IMR-90 (cell line): ENCODE data around the gene RTRAF. TPM values are rescaled to one million over a fixed set of nuclear protein-coding genes. Genes with fewer than 3 reads are reported as not detected.

ENCODE experiments used
- ATAC-seq: fragments of 200-7000 bp; cut with Tn5 transposase; 2 replicates; pipeline ENCODE4 v1.9.1; 2020; ENCODE audit warnings: low read depth, mild to moderate bottlenecking, moderate library complexity
- BruUV-seq: library from RNA; stranded (reverse); fragments of 400-500 nt; replicated peaks from 2 replicates; lab custom pipeline; 2021; lab: Mats Ljungman, UMichigan
- CTCF ChIA-PET: fragments of 300-600 bp; formaldehyde crosslinking; extraction: SDS; loops from one replicate; lab custom pipeline; 2021; ENCODE audit warnings: antibody characterized with exemption; lab: Yijun Ruan, JAX
- POLR2A ChIA-PET: fragments of 300-600 bp; sonication (Branson Sonifier 250); formaldehyde crosslinking; loops from one replicate; lab custom pipeline; 2022; ENCODE audit warnings: antibody characterized with exemption; ENCODE audit not compliant: unreplicated experiment; lab: Charles Lee
- DNase-seq: peaks from one replicate; pipeline ENCODE4 v3.0.0; 2013
- H2AFZ ChIP-seq: replicated peaks from 2 replicates; pipeline ENCODE3; 2013; ENCODE audit warnings: low read length, mild to moderate bottlenecking; ENCODE audit not compliant: poor library complexity
- H2AK5ac ChIP-seq: 2 replicates; pipeline ENCODE4 v1.6.1; 2013; ENCODE audit warnings: low read depth, low read length, inconsistent platforms
- H2AK9ac ChIP-seq: replicated peaks from 2 replicates; pipeline ENCODE3; 2013; ENCODE audit warnings: mild to moderate bottlenecking, low read depth, low read length, moderate library complexity; ENCODE audit not compliant: poor library complexity
- H2BK120ac ChIP-seq: 2 replicates; pipeline ENCODE4 v1.6.1; 2013; ENCODE audit warnings: low read depth, low read length, inconsistent platforms
- H2BK15ac ChIP-seq: 3 replicates; pipeline ENCODE4 v1.6.1; 2013; ENCODE audit warnings: low read depth, low read length, inconsistent platforms
- H2BK20ac ChIP-seq: 2 replicates; pipeline ENCODE4 v1.6.1; 2013; ENCODE audit warnings: low read depth, mild to moderate bottlenecking, inconsistent platforms, low read length, moderate library complexity
- H2BK5ac ChIP-seq: 2 replicates; pipeline ENCODE4 v1.6.1; 2013; ENCODE audit warnings: mild to moderate bottlenecking, low read depth, low read length, inconsistent platforms; ENCODE audit not compliant: poor library complexity, severe bottlenecking
- H3K14ac ChIP-seq: replicated peaks from 2 replicates; pipeline ENCODE4 v1.6.1; 2013; ENCODE audit warnings: low read depth, low read length, inconsistent platforms
- H3K18ac ChIP-seq: 2 replicates; pipeline ENCODE4 v1.6.1; 2013; ENCODE audit warnings: low read depth, low read length, control low read depth
- H3K23ac ChIP-seq: 2 replicates; pipeline ENCODE4 v1.6.1; 2013; ENCODE audit warnings: low read depth, low read length, inconsistent platforms
- H3K27ac ChIP-seq: 2 replicates; pipeline ENCODE4 v1.5.1; 2013; ENCODE audit warnings: mild to moderate bottlenecking, control low read depth, low read length; ENCODE audit not compliant: insufficient read depth
- H3K27me3 ChIP-seq: 2 replicates; pipeline ENCODE4 v1.6.1; 2013; ENCODE audit warnings: low read length; ENCODE audit not compliant: control insufficient read depth, insufficient read depth
- H3K36me3 ChIP-seq: 2 replicates; pipeline ENCODE4 v1.6.1; 2013; ENCODE audit warnings: low read length, mixed read lengths; ENCODE audit not compliant: control insufficient read depth, insufficient read depth
- H3K4ac ChIP-seq: 2 replicates; pipeline ENCODE4 v1.6.1; 2013; ENCODE audit warnings: low read depth, low read length, inconsistent platforms
- H3K4me1 ChIP-seq: 2 replicates; pipeline ENCODE4 v1.6.1; 2013; ENCODE audit warnings: low read length, mixed read lengths; ENCODE audit not compliant: control insufficient read depth, insufficient read depth
- H3K4me2 ChIP-seq: 2 replicates; pipeline ENCODE4 v1.6.1; 2013; ENCODE audit warnings: low read depth, mild to moderate bottlenecking, control low read depth, low read length, moderate library complexity
- H3K4me3 ChIP-seq: 2 replicates; pipeline ENCODE4 v1.5.1; 2013; ENCODE audit warnings: low read depth, mild to moderate bottlenecking, control low read depth, low read length, moderate library complexity; ENCODE audit not compliant: insufficient read depth
- H3K56ac ChIP-seq: 2 replicates; pipeline ENCODE4 v1.6.1; 2013; ENCODE audit warnings: low read length, inconsistent platforms; ENCODE audit not compliant: insufficient read depth; ENCODE audit errors: extremely low read depth
- H3K79me1 ChIP-seq, 2 experiments: 2 replicates each; pipeline ENCODE4 v1.6.1; 2013; ENCODE audit warnings: low read length in 2 of 2, inconsistent platforms in 1 of 2, low read depth in 1 of 2
- H3K9ac ChIP-seq: 2 replicates; pipeline ENCODE4 v1.6.1; 2013; ENCODE audit warnings: low read depth, low read length, control low read depth
- H3K9me1 ChIP-seq: 2 replicates; pipeline ENCODE4 v1.6.1; 2013; ENCODE audit warnings: low read length, inconsistent platforms; ENCODE audit not compliant: insufficient read depth
- H3K9me3 ChIP-seq: 2 replicates; pipeline ENCODE4 v1.6.1; 2013; ENCODE audit warnings: low read length; ENCODE audit not compliant: control insufficient read depth, insufficient read depth
- H4K20me1 ChIP-seq: 2 replicates; pipeline ENCODE4 v1.6.1; 2013; ENCODE audit warnings: low read length, inconsistent platforms; ENCODE audit not compliant: insufficient read depth
- H4K5ac ChIP-seq: 2 replicates; pipeline ENCODE4 v1.6.1; 2013; ENCODE audit warnings: mild to moderate bottlenecking, low read depth, low read length, control low read depth
- H4K8ac ChIP-seq, 2 experiments: 2 replicates each; pipeline ENCODE4 v1.6.1; 2013; ENCODE audit warnings: low read depth in 2 of 2, low read length in 2 of 2, control low read depth in 1 of 2, inconsistent platforms in 1 of 2
- H4K91ac ChIP-seq: 2 replicates; pipeline ENCODE4 v1.6.1; 2013; ENCODE audit warnings: low read depth, low read length, inconsistent platforms; ENCODE audit not compliant: insufficient read depth
- BHLHE40 ChIP-seq: fragments of 150-350 bp; IDR thresholded peaks from 2 replicates; pipeline ENCODE4 v1.6.1; 2016; ENCODE audit warnings: mild to moderate bottlenecking, low read depth, low read length
- CEBPB ChIP-seq: IDR thresholded peaks from 2 replicates; pipeline ENCODE4 v1.6.1; 2012; ENCODE audit warnings: low read depth, low read length, improper control_type of control experiment
- CHD1 ChIP-seq: IDR thresholded peaks from 2 replicates; pipeline ENCODE4 v1.6.1; 2012; ENCODE audit warnings: low read depth, low read length, improper control_type of control experiment
- CTCF ChIP-seq: conservative IDR thresholded peaks from 2 replicates; pipeline ENCODE4 v1.5.1; 2012; ENCODE audit warnings: mild to moderate bottlenecking, low read depth, low read length, improper control_type of control experiment
- ELK1 ChIP-seq: fragments of 150-350 bp; IDR thresholded peaks from 2 replicates; pipeline ENCODE4 v1.6.1; 2016; ENCODE audit warnings: low read depth, mild to moderate bottlenecking, low read length, moderate library complexity, borderline replicate concordance
- FOS ChIP-seq: fragments of 150-350 bp; IDR thresholded peaks from 2 replicates; pipeline ENCODE4 v1.6.1; 2016; ENCODE audit warnings: low read depth, low read length
- MAFK ChIP-seq: IDR thresholded peaks from 2 replicates; pipeline ENCODE4 v1.6.1; 2012; ENCODE audit warnings: low read depth, low read length, improper control_type of control experiment
- MAZ ChIP-seq: IDR thresholded peaks from 2 replicates; pipeline ENCODE4 v1.6.1; 2012; ENCODE audit warnings: low read depth, mild to moderate bottlenecking, low read length, improper control_type of control experiment, moderate library complexity, borderline replicate concordance
- MXI1 ChIP-seq: IDR thresholded peaks from 2 replicates; pipeline ENCODE4 v1.6.1; 2012; ENCODE audit warnings: low read depth, mild to moderate bottlenecking, low read length, moderate library complexity, borderline replicate concordance
- NFE2L2 ChIP-seq: fragments of 150-350 bp; IDR thresholded peaks from 2 replicates; pipeline ENCODE4 v1.6.1; 2016; ENCODE audit warnings: low read depth, mild to moderate bottlenecking, low read length
- POLR2A ChIP-seq: IDR thresholded peaks from 2 replicates; pipeline ENCODE4 v1.6.1; 2012; ENCODE audit warnings: mild to moderate bottlenecking, low read depth, low read length
- RAD21 ChIP-seq: IDR thresholded peaks from 2 replicates; pipeline ENCODE4 v1.6.1; 2012; ENCODE audit warnings: low read length, improper control_type of control experiment
- RCOR1 ChIP-seq: IDR thresholded peaks from 2 replicates; pipeline ENCODE4 v1.6.1; 2012; ENCODE audit warnings: mild to moderate bottlenecking, low read length, improper control_type of control experiment; ENCODE audit not compliant: insufficient replicate concordance
- RFX5 ChIP-seq: IDR thresholded peaks from 2 replicates; pipeline ENCODE4 v1.8.0; 2012; ENCODE audit warnings: low read depth, mild to moderate bottlenecking, low read length, moderate library complexity
- SMC3 ChIP-seq: fragments of 150-350 bp; IDR thresholded peaks from 2 replicates; pipeline ENCODE4 v1.6.1; 2016; ENCODE audit warnings: low read depth, mild to moderate bottlenecking, antibody characterized with exemption, low read length, moderate library complexity
- USF2 ChIP-seq: fragments of 150-350 bp; IDR thresholded peaks from 2 replicates; pipeline ENCODE4 v1.6.1; 2017; ENCODE audit warnings: mild to moderate bottlenecking, antibody characterized with exemption, low read length, low read depth
- WGBS, 2 experiments: methylation state at CpG; one replicate each; pipeline versions ENCODE4 v1.1.5 to v1.1.7; 2013; ENCODE audit warnings: missing lambda C conversion rate in 2 of 2; ENCODE audit not compliant: insufficient read length in 1 of 2; ENCODE audit errors: extremely low coverage in 2 of 2; 5-methylcytosine and 5-hydroxymethylcytosine counted together
- dilution Hi-C: fragments of 300-500 bp; cut with HindIII; formaldehyde crosslinking; loops from one replicate; pipeline ENCODE4 v1.14.3; 2018; ENCODE audit warnings: low sequenced_read_pairs; ENCODE audit not compliant: unreplicated experiment
- in situ Hi-C: fragments of 300-500 bp; cut with MboI; formaldehyde crosslinking; loops from 3 replicates; pipeline ENCODE4 v1.14.3; 2019; ENCODE audit warnings: low sequenced_read_pairs, inconsistent platforms, mixed read lengths
- intact Hi-C: fragments of 100-400 bp; cut with micrococcal nuclease; formaldehyde crosslinking; loops from 2 replicates; pipeline ENCODE4 v1.10.0; 2022
- polyA plus RNA-seq, 3 experiments: library from polyadenylated mRNA; depleted of rRNA; stranded (reverse); fragments of >200 nt; gene quantifications; 2 replicates each; pipeline ENCODE4 v1.2.3, GENCODE V29; 2012; ENCODE audit warnings: low replicate concordance in 1 of 3
- total RNA-seq: library from RNA; depleted of rRNA; stranded (reverse); fragments of >200 nt; gene quantifications from 2 replicates; pipeline ENCODE4 v1.2.3, GENCODE V29; 2012

RTRAF gene
- total and polyA plus RNA-seq, 2 of the 4 experiments (the other 2 are of a cell fraction) = 53.2 to 102 TPM

- Histone ChIP-seq H2BK5ac (no peak overlapping the region), H2AK5ac (no peak overlapping the region), H4K91ac (no peak overlapping the region), H4K20me1 (peaks cover 3% of the 10 kb centered on the region; the same call in 1 of the 2 replicates), H3K4ac (no peak overlapping the region), H3K9ac (no peak overlapping the region), H3K56ac (no peak overlapping the region), H3K4me2 (no peak overlapping the region), H3K27me3 (no peaks in the 10 kb centered on the region), H3K27ac (no peak overlapping the region), H3K14ac (no peak overlapping the region), H2BK120ac (no peak overlapping the region), H3K23ac (no peak overlapping the region), H2BK15ac (no peak overlapping the region), H2AK9ac (no peak overlapping the region), H4K8ac (no peak overlapping the region), H4K5ac (no peak overlapping the region), H2AFZ (no peak overlapping the region), H3K18ac (no peak overlapping the region), H3K9me3 (no peaks in the 10 kb centered on the region), H3K9me1 (peaks cover 44% of the 10 kb centered on the region), H3K4me3 (no peak overlapping the region), H3K36me3 (peaks cover 62% of the 10 kb centered on the region), H3K79me1 (peaks cover 62 to 77% of the 10 kb centered on the region in 2 experiments), H3K4me1 (peaks cover 20% of the 10 kb centered on the region), H2BK20ac (no peak overlapping the region)
- ChIA-PET POLR2A (no interaction called here), CTCF (no interaction called here)
- DNase-seq = no peak
- in situ Hi-C loops = loop anchor here (25.0 kb wide), 1 partner anchor 692 kb away; the partner anchor contains the start of gene PSMC6
- BruUV-seq = no TSS peak
- no peak for ATAC-seq
- intact Hi-C loops = no loop called here
- dilution Hi-C loops = no loop called here
- WGBS, 2 experiments = no CpG with 5 or more reads among the region's 5 CpGs
- no peak for TF ChIP-seq BHLHE40
- TF ChIP-seq CHD1 = no peak
- TF ChIP-seq CTCF = no peak
- no peak for TF ChIP-seq MAZ
- no peak for TF ChIP-seq FOS
- no peak for TF ChIP-seq RFX5
- TF ChIP-seq NFE2L2 = no peak
- no peak for TF ChIP-seq POLR2A
- no peak for TF ChIP-seq MXI1
- TF ChIP-seq ELK1 = no peak
- no peak for TF ChIP-seq CEBPB
- no peak for TF ChIP-seq SMC3
- no peak for TF ChIP-seq RAD21
- no peak for TF ChIP-seq USF2
- no peak for TF ChIP-seq MAFK
- TF ChIP-seq RCOR1 = no peak
Measured at GRCh38 chr14:52020161-52020714, 30.9 kb downstream of the RTRAF start.
